Naive thymus-derived CD4-positive, alpha-beta T cell (primary cell): ENCODE data around the gene CAPG. TPM values are rescaled to one million over a fixed set of nuclear protein-coding genes. Genes with fewer than 3 reads are reported as not detected.

Experiments used
- ATAC-seq: fragments of 150-1000 bp; cut with Tn5 transposase; 2 replicates; pipeline ENCODE4 v1.10.0; 2021; ENCODE audit warnings: mild to moderate bottlenecking, moderate library complexity
- CTCF ChIA-PET: fragments of 350-600 bp; sonication (Branson Sonifier 250); formaldehyde crosslinking; loops from one replicate; lab custom pipeline; 2021; ENCODE audit warnings: antibody characterized with exemption; lab: Charles Lee
- POLR2A ChIA-PET: fragments of 350-600 bp; sonication (Branson Sonifier 250); formaldehyde crosslinking; loops from one replicate; lab custom pipeline; 2021; ENCODE audit warnings: antibody characterized with exemption, inconsistent platforms; lab: Charles Lee
- DNase-seq, 9 donors: peaks; one replicate each; pipeline versions ENCODE4 v3.0.0 to v3.0.0-alpha.2; 2020 to 2022; ENCODE audit warnings: mixed read lengths in 1 of 9
- H3K27ac ChIP-seq: one replicate; pipeline ENCODE4 v1.7.0; 2013; ENCODE audit warnings: mild to moderate bottlenecking, low read depth, low read length, moderate library complexity
- H3K27me3 ChIP-seq, 2 donors: one replicate each; pipeline ENCODE4 v1.7.0; 2013; ENCODE audit warnings: low read length in 2 of 2, mild to moderate bottlenecking in 2 of 2, moderate library complexity in 2 of 2; ENCODE audit not compliant: control insufficient read depth in 2 of 2, insufficient read depth in 2 of 2
- H3K36me3 ChIP-seq, 3 experiments: 1 replicate in 2 of 3; 2 replicates in 1 of 3; pipeline ENCODE4 v1.7.0; 2013; ENCODE audit warnings: low read length in 3 of 3, mild to moderate bottlenecking in 3 of 3, moderate library complexity in 1 of 3; ENCODE audit not compliant: insufficient read depth in 3 of 3, control insufficient read depth in 2 of 3
- H3K4me1 ChIP-seq, 2 donors: one replicate each; pipeline ENCODE4 v1.7.0; 2013; ENCODE audit warnings: low read length in 2 of 2, mild to moderate bottlenecking in 2 of 2, moderate library complexity in 1 of 2; ENCODE audit not compliant: control insufficient read depth in 2 of 2, insufficient read depth in 2 of 2
- H3K4me3 ChIP-seq: 2 replicates; pipeline ENCODE4 v1.7.0; 2013; ENCODE audit warnings: mild to moderate bottlenecking, low read length
- H3K9me3 ChIP-seq, 3 experiments: 1 replicate in 2 of 3; 2 replicates in 1 of 3; pipeline ENCODE4 v1.7.0; 2013; ENCODE audit warnings: low read length in 3 of 3; ENCODE audit not compliant: control insufficient read depth in 2 of 3
- H3K27ac Mint-ChIP-seq, 9 donors: one replicate each; pipeline ENCODE4 v1.8.0; 2020 to 2022; ENCODE audit warnings: mixed read lengths in 9 of 9, mild to moderate bottlenecking in 8 of 9, moderate library complexity in 5 of 9, inconsistent platforms in 2 of 9
- H3K27me3 Mint-ChIP-seq, 5 donors: one replicate each; pipeline ENCODE4 v1.8.0; 2021 to 2022; ENCODE audit warnings: mixed read lengths in 5 of 5, mild to moderate bottlenecking in 1 of 5
- H3K36me3 Mint-ChIP-seq, 5 donors: one replicate each; pipeline ENCODE4 v1.8.0; 2020 to 2022; ENCODE audit warnings: mixed read lengths in 5 of 5, mild to moderate bottlenecking in 3 of 5, inconsistent platforms in 1 of 5
- H3K4me1 Mint-ChIP-seq, 7 donors: one replicate each; pipeline ENCODE4 v1.8.0; 2020 to 2022; ENCODE audit warnings: mixed read lengths in 7 of 7, mild to moderate bottlenecking in 3 of 7, inconsistent platforms in 1 of 7
- H3K4me3 Mint-ChIP-seq, 10 donors: one replicate each; pipeline ENCODE4 v1.8.0; 2020 to 2022; ENCODE audit warnings: mild to moderate bottlenecking in 10 of 10, mixed read lengths in 10 of 10, moderate library complexity in 6 of 10, inconsistent platforms in 2 of 10
- H3K9me3 Mint-ChIP-seq, 11 donors: one replicate each; pipeline ENCODE4 v1.8.0; 2020 to 2022; ENCODE audit warnings: mixed read lengths in 11 of 11, mild to moderate bottlenecking in 4 of 11, inconsistent platforms in 1 of 11, moderate library complexity in 1 of 11
- intact Hi-C, 2 donors: fragments of 100-400 bp; cut with micrococcal nuclease; formaldehyde crosslinking; loops; one replicate each; pipeline ENCODE4 v1.15.1; 2023
- polyA plus RNA-seq, 2 donors: library from polyadenylated mRNA; unstranded; fragments of 300-500 nt; fragmentation: Illumina TruSeq; gene quantifications; one replicate each; pipeline ENCODE4 v1.2.3, GENCODE V29; 2021
- total RNA-seq, 6 experiments: library from RNA in 5 of 6; stranded (reverse) in 5 of 6; gene quantifications; 1 replicate in 5 of 6; 2 replicates in 1 of 6; pipeline ENCODE4 v1.2.3 and lab custom pipeline; 2021 to 2026

CAPG gene
- total and polyA plus RNA-seq, 7 experiments from 2014 or later, result 12.9 to 265 (median 34.3) TPM

DNA sequence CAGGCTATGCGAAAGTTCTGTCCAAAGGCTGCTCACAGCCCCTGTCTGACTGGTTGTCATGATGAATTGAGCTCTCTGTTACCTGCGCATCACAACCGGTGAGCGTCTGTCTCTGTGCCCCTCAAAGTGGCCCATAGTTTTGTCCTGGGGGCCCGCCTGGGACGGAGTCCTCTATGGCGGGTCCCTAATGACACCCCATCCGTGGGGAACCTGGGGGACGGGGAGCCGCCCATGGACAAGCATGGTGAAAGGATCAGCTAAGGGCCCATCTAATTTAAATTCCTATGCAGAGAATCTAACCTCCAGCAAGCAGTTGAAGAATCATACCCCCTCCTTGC is 55.1 kb downstream of the CAPG start:
- Histone ChIP-seq H3K4me3 (peak overlapping the region; percentile 86), H3K36me3 (peaks cover 4 to 34% (median 4%) of the 10 kb centered on the region in 3 experiments), H3K27me3 (no peaks in the 10 kb centered on the region), H3K9me3 (no peaks in the 10 kb centered on the region), H3K4me1 (peaks cover 19 to 28% of the 10 kb centered on the region in 2 donors), H3K27ac (peak overlapping the region; percentile 89)
- Mint-ChIP-seq H3K27me3 (no peaks in the 10 kb centered on the region), H3K27ac (peak overlapping the region; percentile 93 to 100 (median 99)), H3K36me3 (peaks cover 7 to 38% (median 24%) of the 10 kb centered on the region in 5 donors), H3K9me3 (peaks cover 0 to 4% (median 0%) of the 10 kb centered on the region in 11 donors), H3K4me1 (peaks cover 36 to 61% (median 57%) of the 10 kb centered on the region in 7 donors), H3K4me3 (peak overlapping the region; percentile 91 to 100 (median 100))
- DNase-seq, result no peak
- no peak for ATAC-seq
- intact Hi-C loops, result loop anchor here (2.0 kb wide), 2 partner anchors 84 to 262 kb away; partner anchors contain the start of gene USP39 (in 1 of the 2)
- POLR2A ChIA-PET, result interaction anchor here (0.6 to 14.5 kb wide), 18 partner anchors 26 to 722 kb away, joined by 3 to 211 read pairs (median 4); partner anchors contain the start of genes C2orf68, MAT2A, RNF181 and SH2D6
- CTCF ChIA-PET, result interaction anchor here (0.7 to 1.8 kb wide), 2 partner anchors 27 to 197 kb away, joined by 3 to 6 read pairs; partner anchors contain the start of gene TGOLN2

DNA sequence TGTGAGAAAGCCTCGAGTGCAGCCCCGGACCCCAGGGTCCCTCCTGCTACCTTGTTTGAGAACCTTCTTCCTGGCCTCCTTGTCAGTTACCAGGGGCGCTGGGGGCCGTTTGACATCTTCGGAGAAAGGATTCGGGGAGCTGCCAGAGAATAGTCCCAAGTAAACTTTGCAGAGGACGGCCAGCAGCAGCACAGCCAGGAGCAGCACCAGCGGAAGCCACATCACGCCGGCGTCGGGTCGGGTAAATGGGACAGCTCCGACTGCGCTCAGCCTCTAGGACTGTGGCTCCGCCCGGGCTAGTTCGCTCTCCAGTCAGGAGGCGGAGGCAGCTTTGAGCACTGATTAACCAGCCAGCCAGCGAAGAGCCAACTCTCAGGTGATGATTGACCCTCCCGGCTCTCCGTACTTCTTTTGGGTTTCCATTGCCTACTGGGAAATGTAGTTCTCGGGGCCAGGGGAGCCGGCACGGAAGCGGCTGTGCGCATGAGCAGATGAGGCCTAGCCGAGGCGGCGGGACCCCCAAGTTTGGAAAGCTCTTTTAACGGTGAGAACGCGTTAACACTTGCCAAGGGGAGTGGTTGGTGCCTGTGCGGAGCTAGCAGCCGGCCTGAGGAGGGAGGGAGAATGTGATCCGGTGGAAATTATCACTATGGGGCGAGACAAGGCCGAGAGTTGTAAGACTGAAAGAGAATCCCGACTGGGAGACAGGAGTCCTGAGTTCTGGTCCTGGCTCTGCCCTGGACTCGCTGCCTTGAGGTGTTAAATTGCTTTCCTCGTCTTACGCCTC is 55.7 kb downstream of the CAPG start, which contains the start of the genes ELMOD3 and RETSAT:
TSS of gene ELMOD3 (plus strand) at position 484 of the 787 bp plus-strand sequence. CDS start 2,430 bp downstream, outside the sequence.
TSS of gene RETSAT (minus strand) at position 243 of the 787 bp plus-strand sequence. CDS start at position 222, 21 bp downstream.
- Mint-ChIP-seq H3K9me3 (peaks cover 0 to 4% (median 0%) of the 10 kb centered on the region in 11 donors), H3K4me3 (peak within 1 kb of the TSS; percentile 91 to 100 (median 100)), H3K4me1 (peaks cover 36 to 61% (median 53%) of the 10 kb centered on the region in 7 donors), H3K27ac (peak within 1 kb of the TSS; percentile 93 to 100 (median 99)), H3K36me3 (peaks cover 8 to 39% (median 23%) of the 10 kb centered on the region in 5 donors), H3K27me3 (no peaks in the 10 kb centered on the region)
- ChIA-PET CTCF (interaction anchor here (0.6 to 1.8 kb wide), 5 partner anchors 27 to 198 kb away, joined by 3 to 11 read pairs (median 3); partner anchors contain the start of gene TGOLN2), POLR2A (interaction anchor here (0.6 to 14.5 kb wide), 28 partner anchors 12 to 722 kb away, joined by 3 to 211 read pairs (median 4); partner anchors contain the start of genes C2orf68, MAT2A, RNF181 and SH2D6)
- Histone ChIP-seq H3K4me1 (peaks cover 19 to 28% of the 10 kb centered on the region in 2 donors), H3K27ac (peak within 1 kb of the TSS; percentile 89), H3K27me3 (no peaks in the 10 kb centered on the region), H3K4me3 (peak within 1 kb of the TSS; percentile 86), H3K36me3 (peaks cover 4 to 36% (median 10%) of the 10 kb centered on the region in 3 experiments), H3K9me3 (no peaks in the 10 kb centered on the region)
- ATAC-seq (peak; percentile 99), DNase-seq (peak; percentile 79 to 99 (median 98))
- intact Hi-C loops, result loop anchor here (1.0 to 5.0 kb wide), 14 partner anchors 26 to 895 kb away; partner anchors contain the start of genes GGCX (in 2 of the 2), MAT2A (in 2 of the 2), POLR1A (in 2 of the 2) and SH2D6 (in 2 of the 2)

GRCh38 chr2:85353876-85354285 is 56.3 kb downstream of the CAPG start:
- H3K27ac Mint-ChIP-seq, result peak overlapping the region; percentile 93 to 100 (median 99)
- peak overlapping the region; percentile 91 to 100 (median 100) for H3K4me3 Mint-ChIP-seq
- peaks cover 35 to 57% (median 50%) of the 10 kb centered on the region in 7 donors for H3K4me1 Mint-ChIP-seq
- Histone ChIP-seq H3K4me1 (peaks cover 19 to 28% of the 10 kb centered on the region in 2 donors), H3K9me3 (no peaks in the 10 kb centered on the region), H3K27ac (peak overlapping the region; percentile 65), H3K4me3 (peak overlapping the region; percentile 86), H3K36me3 (peaks cover 4 to 38% (median 15%) of the 10 kb centered on the region in 3 experiments), H3K27me3 (no peaks in the 10 kb centered on the region)
- peaks cover 8 to 38% (median 21%) of the 10 kb centered on the region in 5 donors for H3K36me3 Mint-ChIP-seq
- intact Hi-C loops, result loop anchor here (1.0 to 5.0 kb wide), 14 partner anchors 26 to 895 kb away; partner anchors contain the start of genes GGCX (in 2 of the 2), MAT2A (in 2 of the 2), POLR1A (in 2 of the 2) and SH2D6 (in 2 of the 2)
- peaks cover 0 to 4% (median 0%) of the 10 kb centered on the region in 11 donors for H3K9me3 Mint-ChIP-seq
- DNase-seq (peak in 4 of 9 donors; percentile 0 to 32 (median 7)), ATAC-seq (no peak)
- CTCF ChIA-PET, result interaction anchor here (0.6 to 1.8 kb wide), 4 partner anchors 26 to 69 kb away, joined by 3 to 11 read pairs (median 4); partner anchors contain the start of gene TGOLN2
- POLR2A ChIA-PET, result interaction anchor here (0.6 to 14.5 kb wide), 20 partner anchors 11 to 407 kb away, joined by 3 to 211 read pairs (median 5); partner anchors contain the start of genes MAT2A, SH2D6 and TGOLN2
- H3K27me3 Mint-ChIP-seq, result no peaks in the 10 kb centered on the region

- Histone ChIP-seq H3K9me3 (no peaks in the 10 kb centered on the region), H3K36me3 (peaks cover 4 to 69% (median 11%) of the 10 kb centered on the region in 3 experiments), H3K27me3 (no peaks in the 10 kb centered on the region), H3K27ac (no peak overlapping the region), H3K4me1 (peaks cover 0 to 3% of the 10 kb centered on the region in 2 donors), H3K4me3 (no peak overlapping the region)
- CTCF ChIA-PET, result no interaction called here
- intact Hi-C loops, result no loop called here
- Mint-ChIP-seq H3K4me3 (no peak overlapping the region), H3K9me3 (no peaks in the 10 kb centered on the region), H3K27ac (peak overlapping the region in 1 of 9 donors; percentile 51), H3K27me3 (no peaks in the 10 kb centered on the region), H3K4me1 (peaks cover 1 to 12% (median 7%) of the 10 kb centered on the region in 7 donors), H3K36me3 (peaks cover 17 to 55% (median 22%) of the 10 kb centered on the region in 5 donors)
- ATAC-seq, result no peak
- DNase-seq, result no peak
- POLR2A ChIA-PET, result interaction anchor here (14.5 kb wide), 1 partner anchor 19 kb away, joined by 211 read pairs; the partner anchor contains the start of gene TGOLN2
These were observed 62.6 kb downstream of the CAPG start for GRCh38 chr2:85347599-85347998.

Other genes with a start within 250 kb of the CAPG start
- gene TGOLN2, start 82.4 kb downstream of the CAPG start, total RNA-seq, result 100 to 1,000 TPM; 144 to 200 (median 178) TPM
- 100 to 1,000 TPM in 1 of 2 donors, 10 to 100 TPM in 1; 75.7 to 107 TPM for gene TGOLN2, start 82.4 kb downstream of the CAPG start, polyA plus RNA-seq
- gene RETSAT, start 55.8 kb downstream of the CAPG start, total RNA-seq, result 10 to 100 TPM; 18.5 to 30.5 (median 20.2) TPM
- 10 to 100 TPM in 1 of 2 donors, 1 to 10 TPM in 1; 8.9 to 14.5 TPM for gene RETSAT, start 55.8 kb downstream of the CAPG start, polyA plus RNA-seq
- gene ELMOD3, start 55.6 kb downstream of the CAPG start, total RNA-seq, result 10 to 100 TPM; 20.2 to 33.3 (median 21.7) TPM
- gene ELMOD3, start 55.6 kb downstream of the CAPG start, polyA plus RNA-seq, result 10 to 100 TPM in 1 of 2 donors, 1 to 10 TPM in 1; 9.4 to 13.3 TPM
- gene SH2D6, start 8.3 kb upstream of the CAPG start, total RNA-seq, result 1 to 10 TPM in 1 of 5 experiments, under 1 TPM in 2, not detected in 2; 0.48 to 1.1 (median 0.94) TPM
- gene SH2D6, start 8.3 kb upstream of the CAPG start, polyA plus RNA-seq, result not detected
- gene MAT2A, start 128.8 kb upstream of the CAPG start, total RNA-seq, result 100 to 1,000 TPM in 4 of 5 experiments, 10 to 100 TPM in 1; 96.3 to 268 (median 178) TPM
- gene MAT2A, start 128.8 kb upstream of the CAPG start, polyA plus RNA-seq, result 100 to 1,000 TPM in 1 of 2 donors, 10 to 100 TPM in 1; 79.8 to 120 TPM
- 10 to 100 TPM; 20.4 to 34.2 (median 26.3) TPM for gene GGCX, start 151.1 kb upstream of the CAPG start, total RNA-seq
- 10 to 100 TPM; 11.8 to 12.2 TPM for gene GGCX, start 151.1 kb upstream of the CAPG start, polyA plus RNA-seq
- gene VAMP8, start 167.2 kb upstream of the CAPG start, total RNA-seq, result 100 to 1,000 TPM in 2 of 5 experiments, 10 to 100 TPM in 3; 55.1 to 137 (median 83.2) TPM
- 100 to 1,000 TPM; 312 to 347 TPM for gene VAMP8, start 167.2 kb upstream of the CAPG start, polyA plus RNA-seq
- gene VAMP5, start 174.1 kb upstream of the CAPG start, total RNA-seq, result 10 to 100 TPM; 25.6 to 73.8 (median 35.1) TPM
- gene VAMP5, start 174.1 kb upstream of the CAPG start, polyA plus RNA-seq, result 100 to 1,000 TPM; 115 to 121 TPM
- gene RNF181, start 185.4 kb upstream of the CAPG start, total RNA-seq, result 100 to 1,000 TPM in 1 of 5 experiments, 10 to 100 TPM in 4; 38.5 to 118 (median 61.4) TPM
- gene RNF181, start 185.4 kb upstream of the CAPG start, polyA plus RNA-seq, result 100 to 1,000 TPM; 168 to 175 TPM
- 10 to 100 TPM in 3 of 5 experiments, 1 to 10 TPM in 2; 5.1 to 17.8 (median 11.2) TPM for gene TMEM150A, start 192.3 kb upstream of the CAPG start, total RNA-seq
- 10 to 100 TPM; 11.1 to 15.4 TPM for gene TMEM150A, start 192.3 kb upstream of the CAPG start, polyA plus RNA-seq
- gene C2orf68, start 201.7 kb upstream of the CAPG start, total RNA-seq, result 10 to 100 TPM; 40.9 to 92.1 (median 51.6) TPM
- gene C2orf68, start 201.7 kb upstream of the CAPG start, polyA plus RNA-seq, result 10 to 100 TPM; 24.9 to 26.6 TPM
- gene USP39, start 205.8 kb upstream of the CAPG start, total RNA-seq, result 10 to 100 TPM; 43.1 to 76.1 (median 57.3) TPM
- gene USP39, start 205.8 kb upstream of the CAPG start, polyA plus RNA-seq, result 10 to 100 TPM; 63.7 to 83.6 TPM